ENCODE results near the gene TRIM10.

DNA sequence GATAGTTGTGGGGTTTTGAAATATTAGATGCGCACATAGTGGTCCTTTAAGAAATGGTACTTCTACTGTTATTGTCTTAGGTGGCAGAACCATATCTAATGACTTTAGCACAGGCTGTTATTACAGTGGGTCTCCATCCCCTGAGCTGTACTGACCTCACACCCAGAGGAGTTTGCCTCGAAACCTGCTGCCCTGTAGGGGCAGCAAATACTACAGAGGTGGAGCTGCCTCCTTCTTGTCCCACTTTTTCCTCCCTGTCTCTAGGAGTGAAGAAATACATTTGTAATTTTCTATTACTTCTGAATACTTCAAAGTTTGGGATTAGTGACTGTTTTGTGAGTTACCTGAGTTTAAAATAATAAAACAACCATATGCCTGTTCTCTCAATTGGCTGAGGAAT, 56.4 kb downstream of the TRIM10 start:
- TF ChIP-seq, protein P1, sequence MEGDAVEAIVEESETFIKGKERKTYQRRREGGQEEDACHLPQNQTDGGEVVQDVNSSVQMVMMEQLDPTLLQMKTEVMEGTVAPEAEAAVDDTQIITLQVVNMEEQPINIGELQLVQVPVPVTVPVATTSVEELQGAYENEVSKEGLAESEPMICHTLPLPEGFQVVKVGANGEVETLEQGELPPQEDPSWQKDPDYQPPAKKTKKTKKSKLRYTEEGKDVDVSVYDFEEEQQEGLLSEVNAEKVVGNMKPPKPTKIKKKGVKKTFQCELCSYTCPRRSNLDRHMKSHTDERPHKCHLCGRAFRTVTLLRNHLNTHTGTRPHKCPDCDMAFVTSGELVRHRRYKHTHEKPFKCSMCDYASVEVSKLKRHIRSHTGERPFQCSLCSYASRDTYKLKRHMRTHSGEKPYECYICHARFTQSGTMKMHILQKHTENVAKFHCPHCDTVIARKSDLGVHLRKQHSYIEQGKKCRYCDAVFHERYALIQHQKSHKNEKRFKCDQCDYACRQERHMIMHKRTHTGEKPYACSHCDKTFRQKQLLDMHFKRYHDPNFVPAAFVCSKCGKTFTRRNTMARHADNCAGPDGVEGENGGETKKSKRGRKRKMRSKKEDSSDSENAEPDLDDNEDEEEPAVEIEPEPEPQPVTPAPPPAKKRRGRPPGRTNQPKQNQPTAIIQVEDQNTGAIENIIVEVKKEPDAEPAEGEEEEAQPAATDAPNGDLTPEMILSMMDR (IDR thresholded peaks at IDR 0.05) = no peak
- TF ChIP-seq POLR2A (IDR thresholded peaks at IDR 0.05) = no peak
